Stomach smooth muscle (tissue), 2 donors: ENCODE results near the gene SPINT1.

ENCODE experiments used
- H3K27ac ChIP-seq: one replicate; pipeline ENCODE4 v1.7.0; 2013; ENCODE audit warnings: mild to moderate bottlenecking, low read length, inconsistent platforms
- H3K27me3 ChIP-seq, 2 donors: one replicate each; pipeline ENCODE4 v1.7.0; 2013; ENCODE audit warnings: low read length in 2 of 2; ENCODE audit not compliant: insufficient read depth in 2 of 2, control insufficient read depth in 1 of 2
- H3K36me3 ChIP-seq, 2 donors: one replicate each; pipeline ENCODE4 v1.7.0; 2013; ENCODE audit warnings: low read length in 2 of 2; ENCODE audit not compliant: control insufficient read depth in 2 of 2, insufficient read depth in 2 of 2
- H3K4me1 ChIP-seq: one replicate; pipeline ENCODE4 v1.7.0; 2013; ENCODE audit warnings: low read length; ENCODE audit not compliant: control insufficient read depth, insufficient read depth
- H3K4me3 ChIP-seq, 2 donors: one replicate each; pipeline ENCODE4 v1.7.0; 2013; ENCODE audit warnings: low read length in 2 of 2
- H3K9ac ChIP-seq, 2 donors: one replicate each; pipeline ENCODE4 v1.7.0; 2013; ENCODE audit warnings: low read length in 2 of 2, mild to moderate bottlenecking in 1 of 2
- H3K9me3 ChIP-seq, 2 donors: one replicate each; pipeline ENCODE4 v1.7.0; 2013; ENCODE audit warnings: low read length in 2 of 2; ENCODE audit not compliant: control insufficient read depth in 2 of 2
- donor health status: healthy.
- donor health status: Pancreatic carcinoma.

SPINT1 gene

DNA sequence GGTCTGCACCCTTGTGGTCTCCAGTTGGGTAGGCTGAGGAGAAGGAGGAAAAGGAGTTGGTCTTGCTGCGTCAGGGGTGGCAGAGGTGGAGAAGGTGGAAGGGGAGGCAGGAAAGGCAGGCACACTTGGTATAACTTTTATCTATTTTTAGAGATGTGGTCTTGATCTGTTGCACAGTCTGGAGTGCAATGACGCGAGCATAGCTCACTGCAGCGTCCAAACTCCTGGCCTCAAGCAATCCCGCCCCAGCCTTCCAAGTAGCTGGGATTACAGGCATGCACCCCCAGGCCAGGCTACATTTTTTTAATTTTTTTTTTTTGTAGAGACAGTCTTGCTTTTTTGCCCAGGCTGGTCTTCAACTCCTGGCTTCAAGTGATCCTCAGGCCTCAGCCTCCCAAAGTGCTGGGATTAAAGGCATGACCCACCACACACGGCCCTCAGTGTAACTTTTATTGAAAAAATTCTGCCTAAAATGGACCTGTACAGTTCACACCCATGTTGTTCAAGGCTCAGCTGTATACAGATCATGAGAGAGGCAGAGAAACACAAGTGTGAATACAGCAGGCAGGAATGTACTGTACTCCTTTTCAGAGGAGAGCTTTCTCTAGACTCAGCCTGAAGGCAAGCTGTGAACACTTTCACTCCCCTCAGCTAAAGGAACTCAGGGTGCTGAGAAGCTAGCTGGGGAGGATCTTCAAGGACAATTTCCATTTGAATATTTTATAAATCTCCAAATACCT, 32.3 kb downstream of the SPINT1 start:
- Histone ChIP-seq H3K4me1 (peaks cover 9% of the 10 kb centered on the region), H3K9ac (no peak overlapping the region), H3K27ac (no peak overlapping the region), H3K9me3 (no peaks in the 10 kb centered on the region), H3K36me3 (no peaks in the 10 kb centered on the region), H3K4me3 (no peak overlapping the region), H3K27me3 (peaks cover 14 to 16% of the 10 kb centered on the region in 2 donors)

DNA sequence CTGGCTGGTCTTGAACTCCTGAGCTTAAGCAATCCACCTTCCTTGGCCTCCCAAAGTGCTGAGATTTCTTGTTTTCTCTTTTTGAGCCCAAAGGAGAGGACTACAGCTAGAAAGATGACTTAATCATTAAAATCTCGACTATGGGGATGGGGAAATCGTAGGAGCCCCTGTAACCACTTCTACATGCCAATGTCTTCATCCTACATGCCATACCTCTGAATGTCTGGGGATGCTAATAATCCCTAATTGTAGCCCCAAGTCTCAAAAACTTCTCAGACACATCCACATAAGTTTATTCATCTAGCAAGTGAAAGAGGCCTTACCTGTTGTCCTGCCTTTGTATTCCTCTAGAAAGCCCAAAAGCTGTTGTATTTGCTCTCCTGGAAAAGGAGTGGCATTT, 33.8 kb downstream of the SPINT1 start:
- Histone ChIP-seq H3K4me1 (peaks cover 9% of the 10 kb centered on the region), H3K36me3 (no peaks in the 10 kb centered on the region), H3K4me3 (no peak overlapping the region), H3K9ac (no peak overlapping the region), H3K27ac (no peak overlapping the region), H3K27me3 (peaks cover 6 to 11% of the 10 kb centered on the region in 2 donors), H3K9me3 (no peaks in the 10 kb centered on the region)

DNA sequence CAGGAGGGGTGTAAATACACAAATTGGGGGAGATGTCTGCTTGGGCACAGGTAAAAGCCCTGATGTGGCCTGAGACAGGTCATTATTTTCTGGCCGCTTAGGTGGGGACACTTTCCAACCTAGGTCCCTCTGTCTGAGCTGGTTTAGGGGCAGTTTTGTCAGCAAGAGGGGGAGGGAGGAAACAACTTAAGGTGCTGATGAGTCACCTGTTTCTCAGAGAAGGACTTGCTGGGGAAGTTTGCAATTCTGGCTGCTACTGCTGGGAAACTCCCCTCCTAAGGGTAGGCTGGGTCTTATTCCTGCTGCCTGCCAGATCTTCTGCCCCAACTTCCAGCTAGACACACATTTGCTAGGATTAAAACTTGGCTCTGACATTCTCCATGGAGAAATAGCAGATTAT, 34.9 kb downstream of the SPINT1 start:
- Histone ChIP-seq H3K4me1 (peaks cover 4% of the 10 kb centered on the region), H3K9me3 (no peaks in the 10 kb centered on the region), H3K36me3 (no peaks in the 10 kb centered on the region), H3K27ac (no peak overlapping the region), H3K4me3 (no peak overlapping the region), H3K27me3 (peaks cover 0 to 2% of the 10 kb centered on the region in 2 donors), H3K9ac (no peak overlapping the region)

DNA sequence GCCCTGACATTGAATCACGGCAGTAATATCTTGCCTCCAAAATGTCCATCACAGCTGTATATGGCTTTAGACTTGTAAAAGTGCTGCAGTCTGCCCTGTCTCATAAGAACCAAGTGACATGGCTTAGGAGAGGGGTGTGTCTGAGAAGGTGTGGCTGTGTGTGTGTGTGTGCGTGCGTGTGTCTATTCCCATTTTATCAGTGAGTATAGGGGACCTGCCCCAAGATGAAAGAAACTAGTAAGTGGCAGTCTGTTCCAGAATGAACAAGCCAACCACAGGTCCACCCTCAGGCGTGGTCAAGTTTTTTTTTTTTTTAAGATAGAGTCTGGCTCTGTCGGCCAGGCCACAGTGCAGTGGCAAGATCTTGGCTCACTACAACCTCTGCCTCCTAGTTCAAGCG, 35.8 kb downstream of the SPINT1 start:
- H3K36me3 ChIP-seq: no peaks in the 10 kb centered on the region
- H3K9me3 ChIP-seq: no peaks in the 10 kb centered on the region
- no peak overlapping the region for H3K9ac ChIP-seq
- no peak overlapping the region for H3K4me3 ChIP-seq
- H3K27me3 ChIP-seq: no peaks in the 10 kb centered on the region
- no peak overlapping the region for H3K27ac ChIP-seq
- no peaks in the 10 kb centered on the region for H3K4me1 ChIP-seq

DNA sequence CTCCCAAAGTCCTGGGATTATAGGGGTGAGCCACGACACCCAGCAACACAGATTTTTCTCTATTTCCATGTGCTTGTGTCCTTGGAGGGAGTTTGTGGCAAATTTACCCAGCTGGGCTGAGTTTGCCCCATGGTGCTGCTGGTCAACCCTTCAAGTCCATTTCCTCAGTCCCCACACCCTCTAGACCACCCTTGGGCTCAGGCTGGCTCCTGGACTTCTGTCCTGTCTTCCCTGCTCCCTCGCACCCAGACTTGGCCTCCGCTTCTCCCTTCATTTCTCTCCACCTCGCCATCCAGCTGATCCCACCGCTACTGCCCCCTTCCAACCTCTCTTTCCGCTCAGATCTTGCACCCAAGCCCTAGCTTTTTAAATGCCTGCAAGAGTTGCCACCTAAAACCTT, 37.5 kb downstream of the SPINT1 start:
- Histone ChIP-seq H3K9me3 (no peaks in the 10 kb centered on the region), H3K27me3 (no peaks in the 10 kb centered on the region), H3K9ac (no peak overlapping the region), H3K36me3 (no peaks in the 10 kb centered on the region), H3K4me1 (no peaks in the 10 kb centered on the region), H3K27ac (no peak overlapping the region), H3K4me3 (no peak overlapping the region)

DNA sequence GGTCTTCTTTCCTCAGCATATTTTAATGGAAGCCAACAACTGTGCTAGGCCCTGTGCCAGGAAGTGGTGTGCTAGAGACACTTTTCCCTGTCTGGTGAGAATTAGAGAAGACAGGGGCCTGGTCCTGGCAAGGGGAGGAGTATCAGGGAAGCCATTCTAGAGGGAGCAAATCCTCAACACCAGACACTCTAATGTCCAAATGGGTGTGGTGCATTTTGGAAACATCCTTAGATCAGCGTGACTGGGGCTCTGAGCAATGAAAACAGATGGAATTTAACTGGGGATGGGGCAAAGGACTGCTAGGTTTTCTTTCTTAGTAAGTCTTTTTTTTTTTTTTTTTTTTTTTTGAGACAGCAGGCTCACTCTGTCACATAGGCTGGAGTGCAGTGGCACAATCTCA, 42.7 kb downstream of the SPINT1 start:
- Histone ChIP-seq H3K4me1 (no peaks in the 10 kb centered on the region), H3K9me3 (no peaks in the 10 kb centered on the region), H3K36me3 (no peaks in the 10 kb centered on the region), H3K9ac (no peak overlapping the region), H3K27ac (no peak overlapping the region), H3K4me3 (no peak overlapping the region), H3K27me3 (no peaks in the 10 kb centered on the region)

DNA sequence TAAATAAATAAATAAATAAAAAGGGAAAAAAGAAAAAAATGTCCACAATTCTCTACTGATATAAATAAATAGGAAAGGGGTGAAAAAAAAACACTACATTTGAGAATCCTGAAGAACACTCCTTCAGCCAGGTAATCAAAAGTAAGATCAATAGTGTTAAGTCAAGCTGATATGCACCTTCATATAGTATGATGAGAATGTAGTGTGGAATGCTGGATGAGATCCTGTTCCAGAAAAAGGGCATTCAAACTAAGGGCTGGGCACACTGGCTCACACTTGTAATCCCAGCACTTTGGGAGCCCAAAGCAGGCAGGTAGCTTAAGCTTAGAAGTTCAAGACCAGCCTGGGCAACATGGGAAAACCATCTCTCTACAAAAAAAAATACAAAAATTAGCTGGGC, 45.3 kb downstream of the SPINT1 start:
- Histone ChIP-seq H3K4me3 (no peak overlapping the region), H3K36me3 (no peaks in the 10 kb centered on the region), H3K9me3 (no peaks in the 10 kb centered on the region), H3K27me3 (no peaks in the 10 kb centered on the region), H3K9ac (no peak overlapping the region), H3K27ac (no peak overlapping the region), H3K4me1 (peaks cover 10% of the 10 kb centered on the region)

DNA sequence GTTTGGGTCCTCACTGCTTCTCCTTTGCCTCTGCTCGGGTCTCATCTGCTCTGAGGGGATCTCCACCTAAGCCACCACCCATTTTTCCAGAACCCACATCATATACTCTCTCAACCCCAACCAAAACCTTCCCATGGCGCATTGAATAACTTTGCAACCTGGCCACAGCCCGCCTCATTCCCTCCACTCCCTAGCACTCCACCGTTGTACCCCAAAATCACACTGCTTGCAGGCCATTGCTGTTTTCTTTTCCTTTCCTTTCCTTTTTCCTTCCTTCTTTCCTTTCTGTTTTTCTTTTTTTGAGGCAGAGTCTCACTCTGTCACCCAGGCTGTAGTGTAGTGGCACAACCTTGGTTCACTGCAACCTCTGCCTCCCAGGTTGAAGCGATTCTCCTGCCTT, 47.3 kb downstream of the SPINT1 start:
- H3K4me3 ChIP-seq: no peak overlapping the region
- H3K4me1 ChIP-seq: peaks cover 20% of the 10 kb centered on the region
- peaks cover 3% of the 10 kb centered on the region in 2 donors for H3K36me3 ChIP-seq
- H3K27me3 ChIP-seq: no peaks in the 10 kb centered on the region
- no peaks in the 10 kb centered on the region for H3K9me3 ChIP-seq
- no peak overlapping the region for H3K9ac ChIP-seq
- no peak overlapping the region for H3K27ac ChIP-seq

DNA sequence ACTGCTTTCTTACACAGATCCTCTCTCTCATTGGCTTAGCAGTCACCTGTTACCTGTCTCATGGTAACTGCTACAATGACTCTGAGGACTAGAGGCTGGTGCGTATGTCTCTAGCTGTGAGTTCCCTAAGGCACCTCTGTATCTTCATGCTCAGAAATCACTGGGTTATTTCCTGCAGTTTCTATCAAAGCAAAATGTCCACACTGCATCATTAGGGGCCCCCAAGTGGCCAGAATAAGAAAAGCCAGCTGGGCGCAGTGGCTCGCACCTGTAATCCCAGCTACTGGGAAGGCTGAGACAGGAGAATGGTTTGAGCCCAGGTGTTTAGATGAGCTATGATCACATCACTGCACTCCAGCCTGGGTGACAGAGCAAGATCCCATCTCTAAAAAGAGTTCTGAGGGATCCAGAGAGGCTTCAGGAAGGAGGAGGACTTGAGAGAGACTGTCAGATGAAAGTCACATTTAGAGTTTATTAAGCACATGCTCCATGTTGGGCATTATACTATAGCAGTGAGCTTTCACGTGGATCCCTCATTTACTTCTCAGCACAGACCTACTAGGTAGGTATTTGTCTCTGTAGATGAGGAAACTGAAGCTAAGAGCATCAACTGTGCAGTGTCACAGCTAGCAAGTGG, 48.1 kb downstream of the SPINT1 start:
- Histone ChIP-seq H3K27me3 (no peaks in the 10 kb centered on the region), H3K9ac (no peak overlapping the region), H3K9me3 (no peaks in the 10 kb centered on the region), H3K27ac (no peak overlapping the region), H3K36me3 (peaks cover 3 to 4% of the 10 kb centered on the region in 2 donors), H3K4me1 (peaks cover 20% of the 10 kb centered on the region), H3K4me3 (no peak overlapping the region)

DNA sequence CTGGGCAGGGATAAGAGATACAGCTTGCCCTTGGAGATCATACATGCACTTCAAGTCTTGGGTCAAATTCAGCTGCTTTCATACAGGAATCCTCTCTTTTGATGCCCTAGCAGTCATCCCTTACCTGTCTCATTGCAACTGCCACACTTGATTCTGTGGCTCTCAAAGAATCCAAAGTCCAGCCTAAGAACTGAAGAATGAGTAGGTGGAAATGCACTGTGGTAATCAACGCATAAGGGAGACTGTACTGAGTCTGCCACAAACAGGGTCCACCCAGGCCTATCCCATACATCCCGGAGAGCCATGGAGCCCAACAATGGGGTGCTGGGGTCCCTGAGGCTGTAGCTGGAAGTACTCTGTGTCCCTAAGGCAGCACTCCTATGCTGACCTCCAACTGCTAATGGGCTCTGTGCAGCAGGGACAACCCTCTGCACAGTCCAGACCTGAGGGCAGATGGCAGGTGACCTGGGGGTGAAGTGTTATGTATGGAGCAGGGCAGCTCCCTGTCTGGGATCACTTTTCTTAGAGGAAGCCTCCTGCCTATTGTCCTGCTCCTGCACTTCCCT, 48.7 kb downstream of the SPINT1 start:
- Histone ChIP-seq H3K36me3 (peaks cover 3 to 4% of the 10 kb centered on the region in 2 donors), H3K27ac (no peak overlapping the region), H3K27me3 (no peaks in the 10 kb centered on the region), H3K9ac (no peak overlapping the region), H3K4me1 (peaks cover 20% of the 10 kb centered on the region), H3K4me3 (no peak overlapping the region), H3K9me3 (no peaks in the 10 kb centered on the region)
